Omental fat pad (tissue), 4 donors: ENCODE results near the gene HNRNPA3. TPM values are rescaled to one million over a fixed set of nuclear protein-coding genes. Genes with fewer than 3 reads are reported as not detected.
"Not testable (repeated sequence)": the region's sequence is repeated elsewhere in the genome, so short reads cannot be mapped to it uniquely, and the experiment has no call there.

Experiments
- ATAC-seq: fragments of 150-250 bp; one replicate; pipeline ENCODE4 v1.9.1; 2016; ENCODE audit warnings: mild to moderate bottlenecking, moderate library complexity; ENCODE audit not compliant: low FRiP score
- DNase-seq: peaks from one replicate; pipeline ENCODE4 v3.0.0-alpha.2; 2019; ENCODE audit warnings: low spot score
- CTCF ChIP-seq, 3 donors: fragments of 450-650 bp; IDR thresholded peaks; one replicate each; pipeline ENCODE4 v1.5.1; 2016 to 2017; ENCODE audit warnings: antibody characterized with exemption in 3 of 3, mild to moderate bottlenecking in 3 of 3, moderate library complexity in 2 of 3
- total RNA-seq, 4 donors: library from RNA; depleted of rRNA; stranded (reverse); fragments of >200 nt; gene quantifications; one replicate each; pipeline ENCODE4 v1.1.0, GENCODE V29; 2016

The HNRNPA3 gene
- total RNA-seq, 4 donors from 2014 or later, result 53.1 to 92.4 (median 67.0) TPM

- DNase-seq (no peak), ATAC-seq (no peak)
- TF ChIP-seq CTCF (IDR thresholded peaks at IDR 0.05), result no peak
These were observed 19.8 kb upstream of the HNRNPA3 start for GRCh38 chr2:177192788-177193187.

- ATAC-seq (no peak), DNase-seq (no peak)
- no peak for TF ChIP-seq CTCF (IDR thresholded peaks at IDR 0.05)
These were observed 19.4 kb upstream of the HNRNPA3 start for GRCh38 chr2:177193240-177193639.

- DNase-seq (no peak), ATAC-seq (no peak)
- TF ChIP-seq CTCF (IDR thresholded peaks at IDR 0.05), result no peak
These were observed 17.4 kb upstream of the HNRNPA3 start for GRCh38 chr2:177195194-177195593.

- DNase-seq, ATAC-seq: not testable (repeated sequence)
These were observed 12.2 kb upstream of the HNRNPA3 start for GRCh38 chr2:177200419-177200818.

- DNase-seq (no peak), ATAC-seq (no peak)
- TF ChIP-seq CTCF (IDR thresholded peaks at IDR 0.05), result no peak
These were observed 10.7 kb upstream of the HNRNPA3 start for GRCh38 chr2:177201919-177202346.

- DNase-seq (no peak), ATAC-seq (no peak)
- TF ChIP-seq CTCF (IDR thresholded peaks at IDR 0.05), result no peak
These were observed 8.2 kb upstream of the HNRNPA3 start for GRCh38 chr2:177204417-177204816.

GRCh38 chr2:177207101-177207500, 5.5 kb upstream of the HNRNPA3 start:
- TF ChIP-seq CTCF (IDR thresholded peaks at IDR 0.05), result no peak
- ATAC-seq (no peak), DNase-seq (no peak)

GRCh38 chr2:177211169-177211568, 1.4 kb upstream of the HNRNPA3 start:
- DNase-seq (no peak), ATAC-seq (no peak)
- TF ChIP-seq CTCF (IDR thresholded peaks at IDR 0.05), result no peak
